Measurements from ENCODE around the gene MMP28.

Gene MMP28

GRCh38 chr17:35775039-35775438, 20.4 kb downstream of the MMP28 start:
- no peak overlapping the region for H3K27ac ChIP-seq

GRCh38 chr17:35774499-35774898, 20.9 kb downstream of the MMP28 start:
- no peak overlapping the region for H3K27ac ChIP-seq
- no peak for TF ChIP-seq ZFX (IDR thresholded peaks at IDR 0.05)
- TF ChIP-seq, protein P1, sequence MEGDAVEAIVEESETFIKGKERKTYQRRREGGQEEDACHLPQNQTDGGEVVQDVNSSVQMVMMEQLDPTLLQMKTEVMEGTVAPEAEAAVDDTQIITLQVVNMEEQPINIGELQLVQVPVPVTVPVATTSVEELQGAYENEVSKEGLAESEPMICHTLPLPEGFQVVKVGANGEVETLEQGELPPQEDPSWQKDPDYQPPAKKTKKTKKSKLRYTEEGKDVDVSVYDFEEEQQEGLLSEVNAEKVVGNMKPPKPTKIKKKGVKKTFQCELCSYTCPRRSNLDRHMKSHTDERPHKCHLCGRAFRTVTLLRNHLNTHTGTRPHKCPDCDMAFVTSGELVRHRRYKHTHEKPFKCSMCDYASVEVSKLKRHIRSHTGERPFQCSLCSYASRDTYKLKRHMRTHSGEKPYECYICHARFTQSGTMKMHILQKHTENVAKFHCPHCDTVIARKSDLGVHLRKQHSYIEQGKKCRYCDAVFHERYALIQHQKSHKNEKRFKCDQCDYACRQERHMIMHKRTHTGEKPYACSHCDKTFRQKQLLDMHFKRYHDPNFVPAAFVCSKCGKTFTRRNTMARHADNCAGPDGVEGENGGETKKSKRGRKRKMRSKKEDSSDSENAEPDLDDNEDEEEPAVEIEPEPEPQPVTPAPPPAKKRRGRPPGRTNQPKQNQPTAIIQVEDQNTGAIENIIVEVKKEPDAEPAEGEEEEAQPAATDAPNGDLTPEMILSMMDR (conservative IDR thresholded peaks at IDR 0.05) = no peak

More at GRCh38 chr17:35775039-35775438, 20.4 kb downstream of the MMP28 start:
- TF ChIP-seq, protein P1 (conservative IDR thresholded peaks at IDR 0.05) = no peak
- no peak for TF ChIP-seq ZFX (IDR thresholded peaks at IDR 0.05)

DNA sequence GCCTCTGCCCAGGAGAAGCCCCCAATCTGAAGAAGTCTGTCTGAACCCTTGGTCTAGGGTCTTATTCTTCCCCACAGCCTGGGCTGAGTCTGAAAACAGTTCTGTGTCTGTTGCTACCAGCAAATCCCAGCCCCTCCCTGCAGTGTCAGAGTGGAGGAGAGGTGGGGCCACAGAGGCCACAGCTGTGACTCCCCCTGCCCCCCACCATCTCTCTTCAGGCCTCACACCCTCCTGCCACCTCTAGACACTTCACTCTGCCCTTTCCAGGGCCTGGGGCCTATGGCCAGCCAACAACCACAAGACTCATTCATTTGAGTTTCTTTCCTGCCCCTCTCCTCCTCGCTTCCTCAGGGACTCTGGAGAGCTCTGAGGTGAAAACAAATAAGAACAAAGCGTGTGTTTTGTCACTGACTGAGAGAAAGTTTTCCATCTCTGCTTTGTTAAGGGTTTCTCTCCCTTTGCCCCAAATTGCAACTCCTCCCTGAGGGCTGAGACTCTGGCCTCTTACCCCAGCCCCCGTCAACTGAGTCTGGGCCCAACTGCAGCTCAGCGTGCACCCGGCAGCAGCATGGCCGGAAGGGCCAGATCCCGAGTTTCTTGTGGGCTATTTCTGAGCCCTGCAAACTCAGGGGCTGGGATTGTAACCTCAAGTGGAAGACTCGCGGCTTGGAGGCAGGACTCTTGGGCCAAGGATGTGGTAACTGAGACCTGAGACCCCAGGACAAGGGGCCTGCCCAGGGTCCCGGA, 21.6 kb downstream of the MMP28 start:
- TF ChIP-seq ZFX (IDR thresholded peaks at IDR 0.05) = no peak
- TF ChIP-seq, protein P1 (conservative IDR thresholded peaks at IDR 0.05) = no peak
- H3K27ac ChIP-seq = no peak overlapping the region

DNA sequence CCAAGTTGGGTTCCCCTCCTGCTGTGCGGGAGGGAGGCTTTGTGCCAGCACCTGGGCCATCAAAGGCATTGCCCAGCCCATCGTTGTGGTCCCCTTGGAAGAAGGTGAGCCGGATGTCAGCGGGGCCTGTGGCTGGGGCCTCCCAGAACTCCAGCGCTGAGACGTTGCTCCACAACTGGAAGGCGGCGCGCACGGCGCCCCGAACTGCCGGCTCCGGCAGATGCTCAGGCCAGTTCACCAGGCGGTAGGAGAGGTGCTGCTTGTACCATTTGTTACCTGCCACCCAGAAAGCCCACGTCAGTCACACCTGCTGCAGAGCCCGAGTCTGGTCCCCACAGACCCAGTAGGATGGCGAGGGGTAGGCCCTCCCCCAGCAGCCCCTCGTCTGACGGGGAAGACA, 22.3 kb downstream of the MMP28 start:
- TF ChIP-seq, protein P1 (conservative IDR thresholded peaks at IDR 0.05) = no peak
- TF ChIP-seq ZFX (IDR thresholded peaks at IDR 0.05) = no peak

DNA sequence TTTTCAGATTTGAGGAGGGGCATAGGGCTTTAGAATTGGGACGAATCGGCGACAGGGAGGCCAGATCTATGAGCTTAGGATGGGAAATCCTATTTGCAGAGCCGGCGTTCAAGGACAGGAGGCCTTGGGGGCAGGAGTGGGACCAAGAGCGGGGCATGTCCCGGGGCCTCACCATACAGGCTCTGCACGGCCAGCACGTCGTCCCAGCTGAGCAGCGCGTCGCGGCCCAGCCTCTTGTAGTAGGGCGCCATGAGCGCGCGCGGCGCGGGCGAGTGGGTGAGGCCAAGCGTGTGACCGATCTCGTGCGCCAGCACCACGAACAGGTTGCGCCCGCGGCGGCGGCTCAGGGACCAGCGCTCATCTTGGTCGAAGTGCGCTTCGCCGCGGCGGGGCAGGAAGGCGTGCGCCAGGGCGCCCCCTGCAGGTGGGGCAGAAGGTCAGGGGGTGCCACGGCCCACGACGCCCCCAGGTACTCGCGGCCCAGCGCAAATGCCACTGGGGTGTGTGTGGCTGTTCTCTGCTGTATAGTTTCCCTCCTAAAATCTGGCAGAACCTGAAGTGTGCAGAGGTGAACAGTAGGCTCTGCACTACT, 25.4 kb downstream of the MMP28 start:
- no peak for TF ChIP-seq ZFX (IDR thresholded peaks at IDR 0.05)
- TF ChIP-seq, protein P1 (conservative IDR thresholded peaks at IDR 0.05) = no peak; the same call in 1 of the 2 replicates
- no peak overlapping the region for H3K27ac ChIP-seq

More for the DNA sequence above, 22.3 kb downstream of the MMP28 start:
- H3K27ac ChIP-seq = no peak overlapping the region

DNA sequence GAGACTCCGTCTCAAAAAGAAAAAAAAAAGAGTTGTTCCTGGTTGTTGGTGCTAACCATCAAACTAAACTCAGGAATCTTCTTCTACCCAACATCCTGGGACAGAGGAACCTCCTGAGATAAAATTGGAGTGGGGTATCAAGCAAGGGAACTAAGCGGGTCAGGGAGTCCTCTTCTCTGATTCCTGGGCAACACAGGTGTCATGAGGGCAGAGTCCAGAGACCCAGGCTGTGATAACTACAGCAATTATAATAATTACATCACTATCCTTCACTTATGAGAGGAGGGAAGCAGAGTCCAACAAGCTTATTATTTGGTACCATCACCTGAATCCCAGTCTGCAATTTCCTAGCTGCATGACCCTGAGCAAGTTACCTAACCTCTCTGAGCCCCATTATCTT, 26.6 kb downstream of the MMP28 start:
- H3K27ac ChIP-seq = no peak overlapping the region
- TF ChIP-seq ZFX (IDR thresholded peaks at IDR 0.05) = no peak
- TF ChIP-seq, protein P1 (conservative IDR thresholded peaks at IDR 0.05) = no peak

GRCh38 chr17:35766903-35767510, 28.4 kb downstream of the MMP28 start:
- TF ChIP-seq, protein P1 (conservative IDR thresholded peaks at IDR 0.05) = peak; percentile 83
- TF ChIP-seq ZFX (IDR thresholded peaks at IDR 0.05) = no peak
- no peak overlapping the region for H3K27ac ChIP-seq
